RWPE2 (cell line): ENCODE measurements around the gene PTCD3.

Source experiments
- ATAC-seq: fragments of 200-7000 bp; cut with Tn5 transposase; 3 replicates; pipeline ENCODE4 v1.9.1; 2021; ENCODE audit warnings: low read depth
- DNase-seq: peaks from one replicate; pipeline ENCODE4 v3.0.0-alpha.2; 2020; ENCODE audit warnings: low spot score
- H3K27ac ChIP-seq: fragments of 450-650 bp; 2 replicates; pipeline ENCODE4 v1.5.1; 2017; ENCODE audit warnings: mild to moderate bottlenecking; ENCODE audit not compliant: poor library complexity, severe bottlenecking
- H3K27me3 ChIP-seq: fragments of 250-450 bp; sonication (Bioruptor Pico); 2 replicates; pipeline ENCODE4 v1.5.1; 2021; ENCODE audit warnings: mild to moderate bottlenecking, moderate library complexity; ENCODE audit not compliant: insufficient read depth, poor library complexity, severe bottlenecking
- H3K36me3 ChIP-seq: fragments of 250-450 bp; sonication (Bioruptor Pico); 2 replicates; pipeline ENCODE4 v1.5.1; 2020; ENCODE audit warnings: low read depth, mild to moderate bottlenecking, moderate library complexity
- H3K4me1 ChIP-seq: fragments of 250-450 bp; sonication (Bioruptor Pico); 2 replicates; pipeline ENCODE4 v1.5.1; 2021; ENCODE audit warnings: mild to moderate bottlenecking, moderate library complexity; ENCODE audit not compliant: insufficient read depth, poor library complexity, severe bottlenecking
- H3K4me3 ChIP-seq: fragments of 250-450 bp; sonication (Bioruptor Pico); 2 replicates; pipeline ENCODE4 v1.5.1; 2021; ENCODE audit warnings: mild to moderate bottlenecking, moderate library complexity; ENCODE audit not compliant: severe bottlenecking
- H3K9me3 ChIP-seq: fragments of 250-450 bp; sonication (Bioruptor Pico); 2 replicates; pipeline ENCODE4 v1.5.1; 2021; ENCODE audit warnings: mild to moderate bottlenecking, moderate library complexity; ENCODE audit not compliant: severe bottlenecking
- CTCF ChIP-seq: fragments of 450-650 bp; IDR thresholded peaks from one replicate; pipeline ENCODE4 v1.5.1; 2017; ENCODE audit warnings: mild to moderate bottlenecking, moderate library complexity; ENCODE audit not compliant: poor library complexity, severe bottlenecking

PTCD3 gene

DNA sequence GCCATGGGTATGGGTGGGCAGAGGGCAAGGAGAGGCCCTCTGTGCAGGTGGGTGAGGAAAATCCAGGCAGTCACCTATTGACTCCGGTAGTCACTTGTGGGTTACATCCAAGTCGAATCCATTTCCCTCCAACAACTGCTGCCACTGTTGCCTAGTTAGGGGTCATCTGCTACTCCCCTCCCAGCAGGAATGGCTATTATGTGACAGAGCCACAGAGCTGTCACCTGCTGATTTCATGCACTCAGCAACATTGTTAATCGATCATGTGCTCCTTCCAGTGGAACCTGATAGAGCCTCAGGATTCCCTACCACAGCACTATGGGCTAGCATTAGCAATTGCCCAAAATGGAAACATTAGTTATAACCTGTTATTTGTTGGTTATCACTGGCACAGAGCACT is 31.8 kb upstream of the PTCD3 start:
- Histone ChIP-seq H3K27me3 (no peaks in the 10 kb centered on the region), H3K27ac (no peak overlapping the region), H3K9me3 (no peaks in the 10 kb centered on the region), H3K36me3 (peaks cover 80% of the 10 kb centered on the region), H3K4me3 (no peak overlapping the region), H3K4me1 (no peaks in the 10 kb centered on the region)
- TF ChIP-seq CTCF = no peak
- no peak for ATAC-seq
- no peak for DNase-seq

DNA sequence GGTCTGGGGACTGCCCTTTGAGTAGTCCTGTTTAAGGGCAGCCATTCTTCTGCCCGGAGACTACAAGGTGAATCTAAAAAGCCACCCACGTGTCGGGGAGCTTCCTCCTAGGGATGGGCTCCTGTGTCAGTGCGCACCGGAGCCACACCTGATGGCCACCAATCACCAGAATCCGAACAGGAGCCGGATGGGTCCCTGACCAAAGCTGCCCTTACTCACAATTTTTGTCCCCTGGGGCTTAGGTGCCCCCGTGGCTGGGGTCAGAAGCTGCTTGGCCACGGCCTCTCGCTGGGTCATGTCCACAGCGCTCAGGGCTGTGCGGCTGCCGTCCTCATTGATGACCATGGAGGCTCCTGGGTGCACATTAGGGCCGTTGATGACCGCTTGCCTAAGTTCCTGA is 31.2 kb upstream of the PTCD3 start:
- Histone ChIP-seq H3K9me3 (no peaks in the 10 kb centered on the region), H3K4me1 (no peaks in the 10 kb centered on the region), H3K27ac (no peak overlapping the region), H3K4me3 (no peak overlapping the region), H3K27me3 (no peaks in the 10 kb centered on the region), H3K36me3 (peaks cover 80% of the 10 kb centered on the region)
- DNase-seq = no peak
- TF ChIP-seq CTCF = no peak
- ATAC-seq = no peak

- Histone ChIP-seq H3K4me1 (no peaks in the 10 kb centered on the region), H3K27ac (no peak overlapping the region), H3K9me3 (no peaks in the 10 kb centered on the region), H3K27me3 (no peaks in the 10 kb centered on the region), H3K36me3 (peaks cover 80% of the 10 kb centered on the region), H3K4me3 (no peak overlapping the region)
- no peak for DNase-seq
- TF ChIP-seq CTCF = no peak
- no peak for ATAC-seq
These were observed 30.1 kb upstream of the PTCD3 start for GRCh38 chr2:86075886-86076285.

- 0 out of 3 replicates have a peak, but pooled peaks have one; percentile 43 for ATAC-seq
These were observed 27.1 kb upstream of the PTCD3 start for GRCh38 chr2:86078774-86079545.

More at GRCh38 chr2:86078774-86079545, 27.1 kb upstream of the PTCD3 start:
- DNase-seq = no peak
- peak; percentile 11 for TF ChIP-seq CTCF
- Histone ChIP-seq H3K27me3 (no peaks in the 10 kb centered on the region), H3K4me1 (no peaks in the 10 kb centered on the region), H3K27ac (no peak overlapping the region), H3K36me3 (peaks cover 81% of the 10 kb centered on the region), H3K4me3 (no peak overlapping the region), H3K9me3 (no peaks in the 10 kb centered on the region)
